Left hindlimb (tissue), 1 donor: ENCODE results near the gene RCVRN.

Experiments used
- DNase-seq: peaks from one replicate; pipeline ENCODE4 v3.0.0-alpha.2; 2018

The RCVRN gene

GRCh38 chr17:9905078-9905415 lies at the start of gene RCVRN:
Gene RCVRN (minus strand): TSS chr17:9905271. CDS start chr17:9905180, 91 bp downstream.
- no peak for DNase-seq

- no peak for DNase-seq
These were observed 48.4 kb upstream of the RCVRN start for GRCh38 chr17:9953492-9953891.

DNA sequence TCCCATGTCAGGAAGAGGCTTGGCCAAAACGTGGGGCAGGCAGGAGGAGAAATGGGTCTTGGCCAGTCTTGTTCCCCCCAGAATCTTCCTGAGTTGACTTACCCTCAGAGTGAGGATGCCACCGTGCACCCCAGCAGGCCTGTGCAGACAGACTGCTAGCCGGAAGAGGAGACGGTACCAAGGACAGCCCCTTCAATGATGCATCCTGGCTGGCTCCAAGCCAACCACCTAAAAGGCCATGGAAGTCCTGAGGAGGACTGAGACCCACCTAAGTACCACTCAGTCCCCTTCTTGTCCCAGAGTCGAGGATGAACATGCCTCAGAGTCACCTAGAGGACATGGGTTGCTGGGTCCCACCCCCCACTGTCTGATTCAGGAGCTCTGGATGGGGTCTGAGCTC lies 46.7 kb upstream of the RCVRN start:
- DNase-seq = no peak

DNA sequence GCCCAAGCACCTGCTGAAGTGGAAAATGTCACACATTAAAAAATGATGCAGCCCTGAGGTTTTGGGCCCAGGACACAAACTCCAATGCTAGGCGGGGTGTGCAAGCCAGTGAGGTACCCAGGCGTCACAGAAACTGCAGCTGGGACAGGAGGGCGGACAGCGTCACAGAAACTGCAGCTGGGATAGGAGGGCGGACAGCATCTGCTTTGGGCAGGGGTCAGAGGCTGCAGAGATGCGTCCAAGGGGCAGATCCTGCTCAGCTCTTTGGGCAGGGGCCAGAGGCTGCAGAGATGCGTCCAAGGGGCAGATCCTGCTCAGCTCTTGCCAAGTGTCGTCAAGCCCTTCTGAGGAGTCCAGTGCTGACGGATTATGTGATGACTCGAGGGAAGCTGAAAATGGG lies 43.9 kb upstream of the RCVRN start:
- DNase-seq = no peak

GRCh38 chr17:9944704-9945103 lies 39.6 kb upstream of the RCVRN start:
- DNase-seq = no peak

DNA sequence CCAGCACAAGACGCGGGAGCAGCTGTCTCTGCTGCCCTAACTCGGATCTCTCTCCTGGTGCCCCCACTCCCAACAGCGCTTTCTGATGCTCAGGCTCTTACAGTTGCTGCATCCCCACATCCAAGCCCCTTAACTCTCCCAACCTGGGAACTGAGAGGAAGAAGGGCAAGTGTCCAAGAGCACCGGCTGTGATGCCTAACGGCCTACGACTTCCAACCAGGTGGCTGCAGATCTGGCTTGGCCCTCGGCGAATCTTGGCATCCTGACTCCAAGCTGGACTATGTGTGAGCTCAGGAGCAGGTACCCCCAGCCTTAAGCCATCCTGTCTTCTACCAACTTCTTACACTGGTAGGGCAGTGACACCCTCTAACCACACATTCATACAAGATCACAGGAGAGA lies 38.3 kb upstream of the RCVRN start:
- DNase-seq = no peak

- no peak for DNase-seq
These were observed 37.8 kb upstream of the RCVRN start for GRCh38 chr17:9942885-9943284.

- DNase-seq = no peak
These were observed 36.2 kb upstream of the RCVRN start for GRCh38 chr17:9941305-9941704.

- no peak for DNase-seq
These were observed 35.8 kb upstream of the RCVRN start for GRCh38 chr17:9940841-9941240.

DNA sequence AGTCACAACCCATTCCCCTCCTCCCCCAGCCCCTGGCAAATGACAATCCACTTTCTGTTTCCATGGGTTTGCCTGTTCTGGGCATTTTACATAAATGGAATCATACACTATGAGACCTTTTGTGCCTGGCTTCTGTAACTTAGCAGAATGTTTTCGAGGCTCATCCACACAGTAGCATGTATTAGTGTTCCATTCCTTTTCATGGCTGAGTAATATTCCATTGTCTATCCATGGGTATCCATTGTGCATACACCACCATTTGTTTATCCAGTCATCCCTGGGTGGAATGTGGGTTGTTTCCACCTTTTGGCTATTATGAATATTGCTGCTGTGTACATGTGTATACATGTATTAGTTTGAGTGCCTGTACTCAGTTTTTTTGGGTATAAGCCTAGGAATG lies 33.7 kb upstream of the RCVRN start:
- no peak for DNase-seq

GRCh38 chr17:9937901-9938300 lies 32.8 kb upstream of the RCVRN start:
- DNase-seq = no peak

DNA sequence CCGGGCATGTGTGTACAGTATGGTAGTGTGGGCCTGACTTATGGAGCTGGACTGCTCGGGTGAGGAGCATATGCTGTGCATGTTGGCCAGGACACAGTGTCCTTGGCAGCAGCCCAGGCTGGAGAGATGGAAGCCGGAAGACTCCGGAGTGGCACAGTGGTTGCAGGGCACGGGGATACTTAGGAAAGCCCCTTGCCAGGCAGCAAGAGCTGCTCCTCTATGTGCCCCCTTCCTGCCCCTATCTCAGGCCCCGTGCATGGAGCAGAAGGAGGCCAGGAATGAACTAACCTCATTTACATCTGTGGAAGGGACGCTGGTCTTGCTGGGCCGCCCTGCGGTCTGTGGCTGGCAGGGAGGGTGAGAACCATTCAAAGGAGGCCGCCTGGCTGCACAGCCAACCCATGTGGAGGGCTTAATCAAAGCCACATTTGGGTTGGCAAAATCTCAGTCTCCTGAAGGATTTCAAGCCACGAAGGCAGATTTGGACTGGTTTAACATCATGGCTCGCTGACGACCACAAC lies 32.2 kb upstream of the RCVRN start:
- DNase-seq = peak; percentile 85

GRCh38 chr17:9936095-9936494 lies 31.0 kb upstream of the RCVRN start:
- DNase-seq = no peak

DNA sequence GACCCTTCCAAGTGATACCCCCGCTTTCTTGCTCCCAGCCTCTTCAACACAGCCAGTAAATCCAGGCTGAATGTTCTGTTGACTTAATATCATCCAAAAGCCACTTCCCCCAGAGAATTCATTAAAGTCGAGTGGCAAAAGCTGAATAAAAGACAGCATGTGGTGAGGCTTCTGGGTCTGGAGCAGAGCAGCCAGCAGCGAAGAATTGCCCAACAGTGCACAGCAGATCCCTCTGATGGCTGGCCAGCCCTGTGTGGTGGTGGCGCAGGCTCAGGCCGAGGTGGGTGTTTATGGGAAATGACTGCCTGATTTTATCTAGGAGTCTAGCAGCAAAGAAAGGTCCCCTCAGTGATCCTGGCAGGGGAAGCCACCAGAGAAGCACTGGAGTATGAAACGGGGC lies 30.3 kb upstream of the RCVRN start:
- DNase-seq = no peak

DNA sequence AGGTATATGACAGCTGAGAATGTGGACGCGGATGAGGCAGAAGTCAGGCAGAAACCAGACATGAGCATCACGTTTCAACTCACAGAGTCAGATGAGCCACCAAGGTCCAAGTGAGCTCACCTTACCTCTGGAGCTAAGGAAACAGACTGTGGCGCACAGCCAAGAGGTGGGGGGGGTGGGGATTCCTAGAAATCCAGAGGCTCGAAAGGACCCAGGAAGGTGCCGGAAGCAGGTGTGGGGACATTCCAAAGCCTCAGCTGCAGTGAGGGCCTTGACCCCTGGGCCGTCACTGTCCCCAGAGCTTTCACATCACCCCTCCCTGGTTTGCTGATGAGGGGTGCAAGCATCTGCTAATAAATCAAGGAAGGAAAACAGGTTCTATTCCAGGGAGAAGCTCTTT lies 29.3 kb upstream of the RCVRN start:
- no peak for DNase-seq

- no peak for DNase-seq
These were observed 27.4 kb upstream of the RCVRN start for GRCh38 chr17:9932491-9932890.

- peak; percentile 72 for DNase-seq
These were observed 26.2 kb upstream of the RCVRN start for GRCh38 chr17:9931144-9931741.

DNA sequence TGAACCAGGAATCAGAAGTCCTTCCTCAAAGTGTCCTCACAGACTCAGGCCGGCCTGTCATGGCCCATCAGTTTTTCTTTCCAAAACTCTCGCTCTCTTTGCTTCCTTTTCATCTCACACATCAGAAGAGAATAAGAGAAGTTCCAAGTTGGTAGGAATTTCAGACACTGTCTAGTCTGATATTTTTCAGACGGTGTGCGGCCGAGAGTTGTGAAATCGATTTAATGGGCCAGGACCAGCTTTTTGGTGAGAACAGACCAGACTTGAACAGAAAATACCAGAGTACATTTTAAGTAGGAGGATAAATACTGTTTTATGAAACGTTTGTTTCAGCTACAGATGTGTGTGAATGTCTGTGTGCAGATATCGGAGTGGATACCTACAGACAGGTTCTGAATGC lies 24.8 kb upstream of the RCVRN start:
- no peak for DNase-seq

GRCh38 chr17:9928601-9929333 lies 23.7 kb upstream of the RCVRN start:
- peak; percentile 74 for DNase-seq

DNA sequence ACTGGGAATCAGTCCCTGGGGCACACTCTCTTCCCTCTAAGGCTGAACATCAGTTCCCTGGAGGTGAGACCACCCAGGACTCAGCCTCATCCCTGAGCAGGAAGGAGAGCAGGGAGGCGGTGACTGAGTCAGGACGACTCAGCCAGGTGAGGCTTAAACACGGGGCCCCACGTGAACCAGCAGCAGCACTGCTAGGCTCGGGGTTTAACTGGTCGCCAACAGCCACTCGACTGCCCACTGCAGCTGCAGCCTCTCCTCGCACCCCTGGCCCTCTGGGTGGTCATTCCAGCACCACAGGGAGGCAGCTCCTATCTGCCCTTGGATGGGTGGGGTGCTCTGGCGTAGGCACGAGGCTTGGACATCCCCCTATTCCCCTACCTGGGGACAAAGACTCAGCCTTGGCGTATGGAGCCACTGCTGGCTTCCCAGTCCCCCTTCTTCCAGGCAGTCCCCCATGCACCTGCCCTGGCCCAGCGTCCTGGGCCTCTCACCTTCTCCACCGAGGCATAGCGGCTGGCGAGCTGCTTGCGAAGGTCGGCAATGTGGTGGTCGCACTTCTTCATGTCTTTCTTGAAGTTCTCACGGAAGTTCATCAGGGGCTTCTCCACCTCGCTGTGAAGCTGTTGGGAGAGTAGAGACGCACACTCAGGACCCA lies 21.2 kb upstream of the RCVRN start:
- DNase-seq = no peak

- no peak for DNase-seq
These were observed 20.4 kb upstream of the RCVRN start for GRCh38 chr17:9925457-9925856.

- no peak for DNase-seq
These were observed 19.7 kb upstream of the RCVRN start for GRCh38 chr17:9924735-9925191.

GRCh38 chr17:9922012-9922848 lies 17.2 kb upstream of the RCVRN start:
- DNase-seq = no peak
